HCT116 (cell line): ENCODE measurements around the gene WIZ.

Experiments used
- EGR1 ChIP-seq: IDR thresholded peaks from 2 replicates; pipeline ENCODE4 v1.6.1; 2012; ENCODE audit warnings: low read depth
- EZH2 ChIP-seq: fragments of 200-600 bp; sonication (generic); IDR thresholded peaks from 2 replicates; pipeline ENCODE4 v1.6.1; 2017; ENCODE audit warnings: antibody characterized with exemption, mixed run types
- EZH2phosphoT487 ChIP-seq: fragments of 200-600 bp; IDR thresholded peaks from 2 replicates; pipeline ENCODE4 v1.6.1; 2018; ENCODE audit warnings: antibody characterized with exemption, borderline replicate concordance
- POLR2A ChIP-seq: IDR thresholded peaks from 2 replicates; pipeline ENCODE4 v1.7.0; 2011; ENCODE audit warnings: borderline replicate concordance; ENCODE audit not compliant: insufficient read depth, insufficient read length; ENCODE audit errors: extremely low read depth
- POLR2AphosphoS5 ChIP-seq: IDR thresholded peaks from 2 replicates; pipeline ENCODE4 v1.6.1; 2011; ENCODE audit warnings: mild to moderate bottlenecking, low read depth, low read length, moderate library complexity
- TCF7L2 ChIP-seq: IDR thresholded peaks from 2 replicates; pipeline ENCODE4 v1.7.0; 2011; ENCODE audit warnings: borderline replicate concordance, inconsistent platforms; ENCODE audit not compliant: insufficient read depth, insufficient read length; ENCODE audit errors: extremely low read depth
- YY1 ChIP-seq: IDR thresholded peaks from 2 replicates; pipeline ENCODE4 v1.6.1; 2011; ENCODE audit warnings: low read length, low read depth, moderate library complexity, mild to moderate bottlenecking; ENCODE audit not compliant: insufficient replicate concordance; ENCODE audit errors: extremely low read depth
- ZFX ChIP-seq: fragments of 450-650 bp; IDR thresholded peaks from 2 replicates; pipeline ENCODE4 v1.6.1; 2017
- ZNF274 ChIP-seq: fragments of 200-500 bp; sonication (Bioruptor generic); IDR thresholded peaks from 2 replicates; pipeline ENCODE4 v1.6.1; 2014; ENCODE audit warnings: mild to moderate bottlenecking, low read depth, low read length, inconsistent platforms
- TF ChIP-seq, protein P1 (sequence below), 3 experiments: fragments of 200-600 bp in 1 of 3; sonication (generic) in 1 of 3; IDR thresholded peaks in 2 of 3; conservative IDR thresholded peaks in 1 of 3; 2 replicates each; pipeline ENCODE4 v1.5.1; 2012 to 2017; ENCODE audit warnings: low read depth in 2 of 3, low read length in 2 of 3, antibody characterized with exemption in 1 of 3, borderline replicate concordance in 1 of 3, control low read depth in 1 of 3, mild to moderate bottlenecking in 1 of 3, mixed read lengths in 1 of 3, mixed run types in 1 of 3, moderate library complexity in 1 of 3; ENCODE audit not compliant: insufficient read depth in 1 of 3
- TF ChIP-seq, protein P2 (sequence below): IDR thresholded peaks from 2 replicates; pipeline ENCODE4 v1.6.1; 2012
- TF ChIP-seq, protein P3 (sequence below): IDR thresholded peaks from 2 replicates; pipeline ENCODE4 v1.6.1; 2012; ENCODE audit warnings: low read depth

DNA sequence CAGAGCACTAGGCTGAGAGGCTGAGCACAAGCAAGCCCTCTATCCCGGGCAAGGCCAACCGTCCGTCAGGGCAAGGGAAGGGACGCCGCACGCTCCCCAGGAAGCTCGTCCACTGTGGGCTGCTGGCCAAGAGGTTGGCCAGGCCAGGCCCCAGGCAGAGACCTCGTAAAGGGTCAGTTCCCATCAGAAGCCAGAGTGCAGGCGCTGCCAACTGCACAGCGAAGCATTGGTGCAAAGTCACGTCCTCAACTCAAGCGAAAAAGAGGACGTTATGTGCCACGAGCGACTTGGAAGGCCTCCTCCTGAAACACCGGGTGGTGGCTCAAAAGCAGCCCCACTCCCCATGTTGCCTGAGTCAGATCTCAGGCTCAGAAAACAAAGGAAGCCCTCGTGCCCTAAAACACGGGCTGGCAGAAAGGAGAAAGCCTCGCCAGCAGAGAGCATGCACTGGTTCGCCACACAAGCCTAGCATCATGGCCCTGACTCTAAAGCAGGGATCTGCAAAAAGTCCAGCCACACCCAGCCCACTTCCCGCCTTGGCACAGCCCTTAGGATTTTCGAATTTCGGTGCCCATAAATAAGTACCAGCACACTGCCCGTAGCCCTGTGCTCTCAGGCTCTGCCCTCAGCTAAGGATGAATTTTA is 74.8 kb downstream of the WIZ start:
- TF ChIP-seq, protein P1, sequence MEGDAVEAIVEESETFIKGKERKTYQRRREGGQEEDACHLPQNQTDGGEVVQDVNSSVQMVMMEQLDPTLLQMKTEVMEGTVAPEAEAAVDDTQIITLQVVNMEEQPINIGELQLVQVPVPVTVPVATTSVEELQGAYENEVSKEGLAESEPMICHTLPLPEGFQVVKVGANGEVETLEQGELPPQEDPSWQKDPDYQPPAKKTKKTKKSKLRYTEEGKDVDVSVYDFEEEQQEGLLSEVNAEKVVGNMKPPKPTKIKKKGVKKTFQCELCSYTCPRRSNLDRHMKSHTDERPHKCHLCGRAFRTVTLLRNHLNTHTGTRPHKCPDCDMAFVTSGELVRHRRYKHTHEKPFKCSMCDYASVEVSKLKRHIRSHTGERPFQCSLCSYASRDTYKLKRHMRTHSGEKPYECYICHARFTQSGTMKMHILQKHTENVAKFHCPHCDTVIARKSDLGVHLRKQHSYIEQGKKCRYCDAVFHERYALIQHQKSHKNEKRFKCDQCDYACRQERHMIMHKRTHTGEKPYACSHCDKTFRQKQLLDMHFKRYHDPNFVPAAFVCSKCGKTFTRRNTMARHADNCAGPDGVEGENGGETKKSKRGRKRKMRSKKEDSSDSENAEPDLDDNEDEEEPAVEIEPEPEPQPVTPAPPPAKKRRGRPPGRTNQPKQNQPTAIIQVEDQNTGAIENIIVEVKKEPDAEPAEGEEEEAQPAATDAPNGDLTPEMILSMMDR (IDR thresholded peaks at IDR 0.05 in 2 of 3, conservative IDR thresholded peaks at IDR 0.05 in 1 of 3; ENCODE audit: borderline replicate concordance in 1 of 3, insufficient read depth in 1 of 3, low read depth in 2 of 3, low read length in 2 of 3), result no peak
- TF ChIP-seq, protein P2, sequence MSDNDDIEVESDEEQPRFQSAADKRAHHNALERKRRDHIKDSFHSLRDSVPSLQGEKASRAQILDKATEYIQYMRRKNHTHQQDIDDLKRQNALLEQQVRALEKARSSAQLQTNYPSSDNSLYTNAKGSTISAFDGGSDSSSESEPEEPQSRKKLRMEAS, result no peak
- TF ChIP-seq POLR2A (no peak), YY1 (no peak), EZH2phosphoT487 (no peak), EZH2 (no peak), TCF7L2 (no peak), ZNF274 (no peak), POLR2AphosphoS5 (no peak), ZFX (no peak), EGR1 (no peak)
- TF ChIP-seq, protein P3, sequence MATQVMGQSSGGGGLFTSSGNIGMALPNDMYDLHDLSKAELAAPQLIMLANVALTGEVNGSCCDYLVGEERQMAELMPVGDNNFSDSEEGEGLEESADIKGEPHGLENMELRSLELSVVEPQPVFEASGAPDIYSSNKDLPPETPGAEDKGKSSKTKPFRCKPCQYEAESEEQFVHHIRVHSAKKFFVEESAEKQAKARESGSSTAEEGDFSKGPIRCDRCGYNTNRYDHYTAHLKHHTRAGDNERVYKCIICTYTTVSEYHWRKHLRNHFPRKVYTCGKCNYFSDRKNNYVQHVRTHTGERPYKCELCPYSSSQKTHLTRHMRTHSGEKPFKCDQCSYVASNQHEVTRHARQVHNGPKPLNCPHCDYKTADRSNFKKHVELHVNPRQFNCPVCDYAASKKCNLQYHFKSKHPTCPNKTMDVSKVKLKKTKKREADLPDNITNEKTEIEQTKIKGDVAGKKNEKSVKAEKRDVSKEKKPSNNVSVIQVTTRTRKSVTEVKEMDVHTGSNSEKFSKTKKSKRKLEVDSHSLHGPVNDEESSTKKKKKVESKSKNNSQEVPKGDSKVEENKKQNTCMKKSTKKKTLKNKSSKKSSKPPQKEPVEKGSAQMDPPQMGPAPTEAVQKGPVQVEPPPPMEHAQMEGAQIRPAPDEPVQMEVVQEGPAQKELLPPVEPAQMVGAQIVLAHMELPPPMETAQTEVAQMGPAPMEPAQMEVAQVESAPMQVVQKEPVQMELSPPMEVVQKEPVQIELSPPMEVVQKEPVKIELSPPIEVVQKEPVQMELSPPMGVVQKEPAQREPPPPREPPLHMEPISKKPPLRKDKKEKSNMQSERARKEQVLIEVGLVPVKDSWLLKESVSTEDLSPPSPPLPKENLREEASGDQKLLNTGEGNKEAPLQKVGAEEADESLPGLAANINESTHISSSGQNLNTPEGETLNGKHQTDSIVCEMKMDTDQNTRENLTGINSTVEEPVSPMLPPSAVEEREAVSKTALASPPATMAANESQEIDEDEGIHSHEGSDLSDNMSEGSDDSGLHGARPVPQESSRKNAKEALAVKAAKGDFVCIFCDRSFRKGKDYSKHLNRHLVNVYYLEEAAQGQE, result no peak
